AG08395 (cell line): Measurements from ENCODE around the gene ST8SIA5.

Experiments used
- DNase-seq: peaks from one replicate; pipeline ENCODE4 v3.0.0; 2012; ENCODE audit warnings: mixed read lengths, low spot score

ST8SIA5 gene

DNA sequence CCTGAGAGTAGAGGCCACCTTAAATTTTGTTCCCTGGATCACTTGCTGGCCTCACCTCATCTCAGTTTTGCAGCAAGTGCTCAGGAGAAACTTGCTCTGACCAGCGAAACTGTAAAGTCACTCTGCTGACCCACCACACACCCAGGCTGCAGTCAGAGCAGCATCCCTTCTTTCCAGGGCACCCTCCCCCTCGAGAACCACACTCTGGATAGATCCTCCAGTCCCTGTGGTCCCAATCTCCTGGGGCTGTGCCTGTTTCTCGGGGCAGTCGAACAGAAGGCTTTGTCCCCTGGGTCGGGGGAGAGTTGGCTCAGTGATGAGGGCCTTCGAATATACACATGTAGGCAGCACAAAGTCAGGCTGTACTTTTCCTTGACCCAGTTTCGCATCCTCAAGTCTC is 18.4 kb downstream of the ST8SIA5 start:
- DNase-seq = no peak

DNA sequence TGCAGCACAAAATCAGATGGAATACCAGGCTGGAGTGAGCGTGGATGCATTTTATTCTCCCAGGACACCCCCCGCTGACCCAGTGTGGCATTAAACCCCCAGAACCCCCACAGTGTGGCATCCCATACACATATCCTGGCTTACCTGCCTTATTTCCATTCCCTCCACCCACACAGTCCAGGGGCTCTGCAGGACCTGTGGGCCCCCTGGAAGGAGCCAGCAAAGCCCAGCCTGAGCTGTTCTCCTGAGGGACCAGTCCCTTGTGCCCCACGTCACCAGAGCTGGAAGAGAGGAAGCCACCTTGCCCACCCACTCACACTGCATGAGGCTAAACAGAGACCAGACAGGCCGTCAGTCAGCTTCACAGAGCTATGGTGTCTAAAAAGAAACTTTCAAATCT is 20.1 kb downstream of the ST8SIA5 start:
- DNase-seq = no peak

DNA sequence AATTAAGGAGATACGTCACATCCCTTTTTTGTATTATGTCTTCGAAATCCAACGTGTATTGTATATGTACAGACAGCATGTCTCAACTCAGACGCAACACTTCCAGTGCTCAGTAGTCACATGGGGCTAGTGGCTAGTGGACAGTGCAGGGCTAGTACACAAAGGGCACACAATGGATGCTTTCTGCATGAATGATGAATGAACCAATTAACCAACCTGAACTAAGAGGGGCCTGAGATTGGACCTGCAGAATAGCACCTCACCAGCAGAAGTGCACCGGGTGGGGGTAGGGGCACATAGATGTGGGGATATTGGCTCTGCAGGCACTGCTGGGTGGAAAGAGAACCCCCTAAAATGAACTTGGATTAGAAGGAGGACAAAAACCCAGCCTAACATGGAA is 20.7 kb downstream of the ST8SIA5 start:
- DNase-seq = no peak

DNA sequence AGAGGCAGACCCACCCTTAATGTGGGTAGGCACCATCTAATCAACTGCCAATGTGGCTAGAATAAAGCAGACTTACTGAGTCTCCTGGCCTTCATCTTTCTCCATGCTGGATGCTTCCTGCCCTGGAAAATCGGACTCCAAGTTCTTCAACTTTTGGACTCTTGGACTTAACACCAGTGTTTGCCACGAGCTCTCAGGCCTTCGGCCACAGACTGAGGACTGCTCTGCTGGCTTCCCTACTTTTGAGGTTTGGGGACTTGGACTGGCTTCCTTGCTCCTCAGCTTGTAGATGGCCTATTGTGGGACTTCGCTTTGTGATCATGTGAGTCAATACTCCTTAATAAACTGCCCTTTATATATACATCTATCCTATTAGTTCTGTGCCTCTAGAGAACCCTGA is 21.9 kb downstream of the ST8SIA5 start:
- DNase-seq = no peak

DNA sequence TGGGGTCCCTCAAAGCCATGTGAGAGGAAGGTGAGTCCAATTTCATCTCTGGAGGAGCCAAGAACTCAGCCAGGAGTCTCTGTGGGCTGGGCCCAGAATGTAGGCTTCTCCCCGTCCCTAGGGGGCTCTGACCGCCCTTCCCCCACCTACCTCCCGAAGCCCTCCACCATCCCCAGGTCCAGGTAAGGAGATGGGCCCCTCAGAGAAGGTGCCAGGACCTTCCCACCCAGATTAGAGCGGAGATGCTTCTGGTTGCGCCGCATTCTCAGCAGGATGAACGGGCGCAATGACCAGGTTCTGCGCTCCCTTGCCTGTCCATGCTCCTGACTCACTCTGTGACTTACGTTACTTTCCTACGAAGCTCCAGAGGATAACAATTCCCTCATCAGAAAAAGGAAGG is 23.0 kb downstream of the ST8SIA5 start:
- DNase-seq = no peak

DNA sequence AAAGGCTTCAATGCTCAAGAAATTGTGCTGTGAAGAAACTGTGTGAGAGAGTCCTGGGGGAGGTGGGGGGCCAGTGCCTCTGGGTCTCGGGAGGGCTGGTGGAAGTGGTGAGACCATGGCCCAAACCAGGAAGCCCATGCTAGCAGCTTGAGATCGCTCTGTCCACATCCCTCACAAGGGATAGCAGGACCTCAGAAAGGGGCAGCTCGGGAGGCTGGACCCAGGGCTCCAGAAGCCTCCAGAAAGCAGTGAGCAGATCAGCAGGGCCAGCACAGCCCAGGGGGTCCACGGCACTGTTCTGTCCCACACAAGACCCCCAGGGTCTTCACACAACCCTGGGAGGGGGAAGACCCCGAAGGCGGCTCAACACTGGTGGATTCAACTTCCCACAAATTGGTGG is 24.1 kb downstream of the ST8SIA5 start:
- no peak for DNase-seq

DNA sequence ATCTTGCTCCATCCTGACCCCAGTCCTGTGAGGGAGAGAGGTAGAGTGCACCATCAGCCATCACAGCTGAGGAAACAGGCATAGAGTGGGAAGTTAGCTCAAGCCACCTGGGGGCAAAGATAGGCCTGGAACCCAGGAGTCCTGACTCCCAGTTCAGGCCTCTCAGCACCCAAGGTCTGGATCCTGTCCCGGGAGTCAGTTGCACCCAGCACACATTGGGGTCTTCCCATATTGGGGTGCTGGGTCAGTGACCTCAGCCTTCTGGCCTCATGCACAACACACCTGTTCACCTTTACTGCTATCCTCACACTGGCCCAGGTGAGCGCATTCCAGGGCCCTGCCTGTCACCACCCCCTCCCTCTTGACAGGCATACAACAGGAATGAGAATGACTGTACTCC is 24.7 kb downstream of the ST8SIA5 start:
- no peak for DNase-seq

DNA sequence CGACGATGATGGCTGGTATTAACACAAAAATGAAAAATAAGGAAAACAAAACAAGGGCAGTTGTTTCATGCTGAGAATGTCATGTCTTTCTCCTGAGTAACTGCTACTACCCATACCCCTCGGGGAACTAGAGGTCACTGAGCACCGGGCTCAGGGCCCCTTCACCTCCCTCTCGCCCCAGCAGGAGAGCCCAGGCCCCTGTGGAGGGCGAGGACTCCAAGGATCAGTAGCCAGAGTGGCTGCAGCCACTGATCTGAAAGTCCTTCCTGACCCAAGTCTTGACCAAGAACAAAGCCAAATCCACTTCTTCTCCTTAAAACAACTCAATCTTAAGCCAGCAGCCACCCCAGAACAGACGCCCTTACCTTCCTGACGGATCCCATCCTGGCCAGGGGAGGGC is 25.5 kb downstream of the ST8SIA5 start:
- no peak for DNase-seq

DNA sequence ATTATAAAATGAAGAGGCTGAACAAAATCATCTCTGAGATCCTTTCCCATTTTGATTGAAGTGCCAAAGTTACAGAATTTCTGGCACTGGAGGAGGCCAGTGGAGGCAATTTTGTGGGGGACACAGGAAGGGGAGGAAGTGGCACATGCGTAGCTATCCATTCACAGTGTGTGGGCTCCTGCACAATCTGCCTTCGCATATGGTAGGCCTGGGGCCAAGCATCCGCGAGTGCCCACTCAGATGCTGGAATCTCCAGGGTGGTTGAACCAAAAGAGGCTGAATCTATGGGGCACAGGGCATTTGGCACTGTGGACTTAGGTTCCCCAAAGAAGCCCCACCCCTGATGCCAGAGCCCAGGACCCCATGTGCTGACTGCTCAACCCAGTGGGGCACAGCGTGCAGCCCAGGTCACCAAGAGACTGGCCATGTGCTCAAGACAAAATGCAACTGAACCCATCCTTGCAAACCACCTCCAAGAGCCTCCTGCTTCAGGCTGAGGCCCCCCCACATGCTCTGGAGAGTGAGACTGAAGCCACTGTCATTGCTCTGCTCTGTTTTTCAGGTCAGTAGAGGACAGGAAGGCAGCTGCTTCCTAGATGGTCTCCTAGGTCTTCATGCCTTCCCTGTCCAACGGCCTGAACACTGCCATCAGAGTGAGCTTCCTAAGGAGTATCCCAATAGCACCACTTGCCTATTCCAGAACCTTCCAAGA is 28.5 kb downstream of the ST8SIA5 start:
- no peak for DNase-seq

DNA sequence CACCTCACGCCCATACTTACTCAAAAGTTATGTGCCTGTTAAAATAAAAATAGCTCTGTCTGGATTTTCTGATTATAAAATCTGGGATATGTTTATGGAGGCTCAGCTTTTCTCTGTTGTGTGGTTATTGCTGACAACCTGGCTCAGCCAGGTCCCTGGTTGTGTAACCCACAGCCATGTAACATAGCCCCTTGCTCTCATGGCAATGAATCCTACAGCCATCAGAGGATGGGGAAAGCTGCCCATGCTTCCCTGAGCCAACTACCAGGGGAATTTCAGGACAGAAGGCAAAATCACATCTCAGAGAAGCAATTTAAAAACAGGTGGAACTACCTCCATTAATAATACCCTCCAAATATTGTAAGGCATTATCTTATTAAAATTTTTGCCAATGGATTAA is 29.7 kb downstream of the ST8SIA5 start:
- no peak for DNase-seq

DNA sequence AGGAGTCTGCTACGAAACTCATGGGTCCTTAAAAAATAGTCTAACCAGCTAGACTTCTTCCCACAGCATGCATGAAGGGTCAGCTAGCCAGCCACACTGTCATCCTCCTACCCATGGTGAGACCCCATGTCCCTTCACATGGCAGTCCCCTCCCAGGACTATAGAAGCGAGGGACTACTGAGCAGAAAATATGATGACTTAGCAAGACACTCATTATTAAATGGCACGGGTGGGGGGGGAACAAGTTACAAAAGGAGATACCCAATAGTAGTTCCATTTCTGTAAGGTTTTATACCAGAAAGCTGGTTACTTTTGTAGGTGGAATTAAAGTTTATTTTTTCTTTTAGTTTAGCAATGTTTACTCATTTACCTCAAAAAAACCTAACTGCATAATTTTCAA is 31.5 kb downstream of the ST8SIA5 start:
- no peak for DNase-seq

DNA sequence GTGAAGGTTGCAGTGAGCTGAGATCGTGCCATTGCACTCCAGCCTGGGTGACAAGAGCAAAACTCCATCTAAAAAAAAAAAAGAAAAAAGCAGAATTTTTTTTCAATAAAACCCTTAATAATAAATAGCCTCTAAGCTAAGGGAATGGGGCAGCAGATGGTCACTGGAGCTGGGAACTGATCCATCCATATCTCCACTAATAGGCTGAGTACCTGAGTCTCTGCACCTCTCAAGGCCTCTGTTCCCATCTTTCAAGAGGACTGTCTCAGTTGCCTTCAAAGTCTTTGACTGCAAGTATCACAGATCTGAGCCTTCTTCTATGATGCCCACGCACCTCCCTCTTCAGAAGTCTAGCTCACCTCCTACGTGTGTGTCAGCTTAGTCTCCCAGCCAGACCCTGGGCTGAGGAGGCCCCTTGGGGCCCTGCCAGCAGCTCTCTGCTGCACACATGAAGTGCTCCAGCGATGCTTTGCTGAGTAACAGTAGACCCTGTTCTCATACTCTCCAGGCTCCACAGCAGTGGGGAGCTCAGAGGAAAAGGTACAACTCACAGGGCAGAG is 32.9 kb downstream of the ST8SIA5 start:
- DNase-seq = no peak

DNA sequence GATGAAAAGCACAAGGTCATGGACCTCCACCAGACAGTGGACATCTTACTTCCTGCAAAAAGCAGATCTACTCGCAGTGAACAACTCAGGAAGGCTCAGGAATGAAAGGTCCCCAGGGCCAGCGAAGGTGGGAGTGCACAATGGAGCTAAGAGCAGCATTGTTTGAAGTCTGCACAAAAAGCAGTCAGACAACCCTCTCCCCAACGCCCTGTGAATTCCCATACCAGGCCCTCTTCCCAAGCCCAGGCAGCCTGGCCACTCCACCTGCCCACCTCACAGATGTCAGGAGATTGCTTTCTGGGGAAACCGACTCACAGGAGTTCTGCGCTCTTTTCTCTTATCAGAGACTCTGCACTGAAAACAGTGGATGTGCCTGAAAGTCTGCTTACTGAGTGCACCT is 34.8 kb downstream of the ST8SIA5 start:
- no peak for DNase-seq

DNA sequence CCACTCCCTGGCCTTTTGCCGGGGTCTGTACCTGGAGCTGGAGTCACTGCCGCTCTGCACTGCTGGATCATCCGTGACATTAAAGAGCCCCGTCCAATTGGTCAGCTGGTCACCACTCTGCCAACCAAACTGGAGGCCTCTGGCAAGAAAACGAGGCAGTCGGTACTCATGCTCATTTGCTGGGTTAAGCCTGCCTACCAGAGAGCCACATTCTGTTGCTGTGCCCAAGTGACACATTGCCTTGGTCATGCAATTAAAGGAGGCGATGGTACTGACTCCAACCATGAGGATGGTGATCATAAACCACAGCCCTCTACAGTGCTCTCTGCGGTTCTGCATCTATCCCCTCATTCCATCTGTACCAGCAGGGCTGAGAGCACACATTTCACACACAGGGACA is 35.5 kb downstream of the ST8SIA5 start:
- DNase-seq = no peak

DNA sequence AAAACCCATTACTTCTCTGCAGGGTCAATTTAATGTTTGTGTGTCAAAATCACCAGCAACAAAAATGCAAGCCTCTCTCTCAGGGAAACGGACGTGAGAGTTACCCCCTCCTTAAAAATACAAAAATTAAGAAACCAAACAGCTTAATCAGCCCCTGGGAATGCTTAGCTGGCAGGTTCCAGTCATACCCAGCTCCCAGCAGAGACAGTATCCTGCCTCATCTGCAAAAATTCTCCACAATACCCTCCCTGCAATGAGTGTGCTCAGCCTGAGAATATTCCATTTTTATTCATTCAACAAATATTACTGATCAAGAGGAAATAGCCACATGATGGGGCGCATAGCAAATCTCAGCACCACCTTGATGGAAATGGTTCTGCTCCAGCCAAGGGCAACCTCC is 36.3 kb downstream of the ST8SIA5 start:
- DNase-seq = no peak

DNA sequence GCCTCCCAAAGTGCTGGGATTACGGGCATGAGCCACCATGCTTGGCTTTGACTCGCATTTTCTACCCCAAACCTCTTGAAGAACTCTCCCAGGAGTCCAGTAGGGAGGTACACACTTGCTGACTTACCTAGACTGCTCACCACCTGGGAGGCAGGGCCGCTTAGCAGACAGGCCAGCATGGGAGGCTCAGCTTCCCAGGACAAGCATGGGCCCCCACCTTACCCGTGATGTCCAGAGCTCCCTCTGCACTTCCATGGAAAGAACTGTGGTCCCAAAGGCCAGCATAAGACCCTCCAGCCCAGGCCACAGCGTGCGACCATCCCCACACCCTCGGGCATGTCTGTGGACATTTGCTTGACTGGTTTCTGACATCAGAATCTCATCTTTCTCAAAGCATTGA is 36.8 kb downstream of the ST8SIA5 start:
- no peak for DNase-seq

DNA sequence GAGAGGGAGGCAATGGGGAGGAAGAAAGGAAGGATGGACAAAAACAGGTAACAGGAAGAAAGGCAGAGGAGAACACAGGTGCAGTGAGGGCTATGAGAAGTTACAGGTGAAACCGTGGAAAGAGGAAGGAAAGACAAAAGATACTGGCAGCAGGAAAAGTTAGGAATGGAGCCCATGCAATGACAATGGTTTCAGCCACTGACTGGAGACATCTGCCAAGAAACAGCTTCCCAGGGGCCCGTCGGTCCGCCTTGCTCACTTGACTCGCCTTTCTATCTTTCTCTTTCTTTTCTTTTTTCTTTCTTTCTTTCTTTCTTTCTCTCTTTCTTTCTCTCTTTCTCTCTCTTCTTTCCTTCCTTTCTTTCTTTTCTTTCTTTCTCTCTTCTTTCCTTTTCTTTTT is 37.5 kb downstream of the ST8SIA5 start:
- no peak for DNase-seq

DNA sequence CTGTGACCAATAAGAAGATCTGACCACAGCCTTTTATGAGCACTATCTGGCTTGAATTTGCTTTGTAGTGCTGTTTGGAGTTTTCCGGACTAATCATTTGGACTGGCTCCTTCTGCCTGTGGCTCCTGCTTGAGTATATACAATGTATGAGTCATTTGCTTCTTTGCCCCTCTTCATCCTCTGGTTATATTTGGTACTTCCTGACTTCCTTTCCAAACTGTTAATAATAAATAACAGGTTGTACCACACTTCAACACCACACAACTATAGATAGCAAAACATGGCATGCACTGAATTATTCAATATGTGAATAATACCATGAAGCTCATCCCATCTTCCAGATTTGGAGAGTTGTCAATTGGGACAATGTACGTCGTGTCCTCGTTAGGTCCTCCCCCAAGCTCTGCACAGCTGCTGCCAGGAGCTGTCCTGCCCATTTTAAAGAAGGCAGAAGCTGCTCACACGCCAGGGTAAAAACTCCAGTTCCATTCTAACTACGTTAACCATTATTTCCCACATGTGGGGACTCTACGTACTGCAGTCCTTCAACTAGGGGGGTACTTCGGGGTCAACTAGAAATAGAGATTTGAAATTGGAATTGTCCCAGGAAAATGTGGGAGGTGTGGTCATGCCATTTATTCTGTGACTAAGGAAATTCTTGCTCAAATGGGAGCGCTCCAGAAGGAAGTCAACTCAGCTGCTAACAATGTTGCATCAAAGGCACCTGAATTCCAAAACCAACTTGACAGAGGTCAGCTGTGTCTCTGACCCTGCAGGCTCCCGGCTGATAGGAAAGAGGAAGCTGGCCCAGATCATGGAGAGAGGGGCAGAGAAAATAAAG is 38.1 kb downstream of the ST8SIA5 start:
- peak; percentile 72 for DNase-seq

DNA sequence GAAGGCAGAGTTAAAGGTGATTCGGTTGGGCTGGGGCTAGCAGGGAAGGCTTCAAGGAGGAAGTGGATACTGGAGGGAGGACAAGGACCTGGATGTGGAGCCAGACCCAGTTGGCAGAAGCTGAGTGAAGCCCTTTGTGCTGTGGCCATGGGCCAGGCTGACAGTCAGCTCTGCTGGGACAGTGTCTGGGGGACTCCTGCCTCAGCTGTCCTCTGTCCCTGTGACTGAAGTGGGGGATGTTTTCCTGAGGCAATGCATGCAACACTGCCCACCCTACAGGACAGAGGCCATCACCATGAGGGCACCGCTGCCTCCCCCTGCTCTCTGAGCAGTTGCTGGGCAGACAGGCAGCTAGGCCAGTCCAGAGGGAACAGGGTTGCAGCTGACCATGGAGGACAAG is 40.0 kb downstream of the ST8SIA5 start:
- no peak for DNase-seq

DNA sequence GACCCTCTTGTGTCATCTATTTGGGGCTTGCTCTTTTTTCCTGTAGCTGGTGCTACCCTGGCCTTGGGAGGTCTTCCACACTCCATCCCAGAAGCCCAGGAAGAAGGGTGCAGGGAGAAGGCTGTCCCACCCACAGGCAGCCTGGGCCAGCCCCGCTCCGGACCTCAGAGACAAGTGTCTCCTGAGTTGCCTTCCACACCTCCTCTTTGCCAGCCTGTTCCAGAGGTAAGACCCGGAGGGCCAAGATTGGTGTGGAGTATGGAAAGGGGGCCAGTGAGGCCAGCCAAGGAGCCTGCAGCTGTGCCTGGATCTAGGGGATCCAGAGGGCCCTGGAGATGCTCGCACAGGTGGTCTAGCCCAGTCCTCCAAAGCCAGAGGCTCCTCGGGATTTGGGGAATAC is 40.5 kb downstream of the ST8SIA5 start:
- DNase-seq = no peak

DNA sequence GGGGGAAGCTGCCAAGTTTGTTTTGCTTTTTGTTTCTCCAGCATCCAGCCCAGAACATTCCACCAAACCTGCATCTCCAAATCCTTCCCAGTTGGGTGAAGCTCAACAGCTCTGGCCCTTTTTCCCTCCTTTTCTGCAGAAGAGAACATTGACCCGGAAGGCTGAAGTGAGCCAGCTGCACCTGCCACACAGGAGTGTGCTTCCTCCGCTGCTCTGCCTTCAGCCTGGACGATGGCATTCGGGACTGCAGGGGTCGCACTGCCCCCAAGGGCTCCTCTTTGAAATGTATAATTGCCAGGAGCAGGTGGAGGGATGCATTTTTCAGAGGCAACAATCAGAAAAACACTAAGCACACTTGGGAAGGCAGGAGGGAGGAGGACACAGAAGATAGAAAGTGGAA is 41.8 kb downstream of the ST8SIA5 start:
- DNase-seq = no peak

DNA sequence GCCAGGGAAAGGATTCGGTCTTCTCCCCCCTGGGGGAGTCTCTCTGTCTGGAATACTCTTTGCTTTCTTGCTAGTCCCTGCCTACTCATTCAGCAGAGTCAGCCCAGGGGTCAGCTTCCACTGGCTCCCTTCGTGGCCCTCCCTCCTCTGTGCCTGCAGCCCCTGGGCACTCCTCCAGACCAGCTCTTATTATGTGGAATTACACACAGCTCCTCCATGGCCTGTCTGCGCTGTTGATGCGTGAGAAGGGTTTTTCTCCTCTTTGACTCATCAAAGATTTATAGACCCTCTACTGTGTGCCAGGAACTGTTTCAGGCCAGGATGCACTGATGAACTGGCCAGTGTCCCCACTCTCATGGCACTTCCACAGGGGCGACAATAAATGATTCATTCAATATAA is 44.4 kb downstream of the ST8SIA5 start:
- peak; percentile 92 for DNase-seq

DNA sequence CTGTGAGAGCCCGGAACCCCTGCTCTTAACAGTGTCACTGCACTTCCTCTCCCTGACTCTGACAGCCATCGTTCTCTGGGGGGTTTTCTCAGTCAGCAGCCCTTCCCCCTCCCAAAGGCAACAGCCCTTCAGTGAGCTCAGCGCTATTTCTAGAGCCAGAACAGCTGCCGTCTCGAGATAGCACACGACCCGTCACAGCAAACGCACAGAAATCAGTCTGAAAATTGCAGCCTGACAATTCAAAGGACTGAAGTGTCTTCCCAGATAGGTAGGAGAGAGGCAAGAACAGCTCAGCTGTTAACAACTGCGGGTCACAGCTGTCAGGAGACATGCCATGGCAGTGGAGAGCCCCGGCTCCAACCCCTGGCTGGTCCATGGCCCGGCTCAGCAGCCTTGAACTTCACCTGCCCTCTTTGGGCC is 45.4 kb downstream of the ST8SIA5 start:
- DNase-seq = no peak
